ENCODE data around the gene CCNYL1.

DNA sequence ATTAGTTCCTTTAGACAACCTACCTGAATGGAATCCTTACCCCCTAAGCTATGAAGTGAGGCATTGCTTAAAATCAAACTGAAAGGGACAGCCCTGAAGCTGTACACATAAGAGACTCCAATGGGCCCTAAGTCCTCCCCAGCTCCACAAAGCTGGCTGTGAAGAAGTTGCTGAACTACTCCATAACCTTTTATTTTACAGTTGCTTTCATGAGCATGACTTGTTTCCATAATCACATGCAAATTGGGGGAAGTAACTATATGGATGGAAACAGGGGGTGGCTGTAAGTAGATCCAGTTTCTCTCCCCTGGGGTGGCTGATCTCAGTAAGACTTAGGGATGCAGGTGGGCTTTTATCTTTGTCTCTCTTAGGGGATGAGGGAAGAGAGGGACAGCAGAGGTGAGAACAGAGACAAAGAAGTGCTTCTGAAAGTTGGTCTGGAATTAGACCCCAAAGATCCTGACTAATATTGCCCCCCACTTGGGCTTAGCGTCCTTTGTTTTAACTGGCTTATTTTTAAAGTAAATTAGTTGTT lies 52.7 kb downstream of the CCNYL1 start:
- TF ChIP-seq POLR2AphosphoS5 (IDR thresholded peaks at IDR 0.05; ENCODE audit: borderline replicate concordance, low read depth, low read length) (no peak), FOXP2 (optimal IDR thresholded peaks at IDR 0.05; ENCODE audit: control extremely low read depth, extremely low read length, insufficient read depth) (no peak)
